GM18951 (cell line): ENCODE results near the gene DLG2.

Source experiments
- POLR2A ChIP-seq: IDR thresholded peaks from 4 replicates; pipeline ENCODE4 v1.6.1; 2011; ENCODE audit warnings: mild to moderate bottlenecking; ENCODE audit not compliant: insufficient read length, insufficient read depth; ENCODE audit errors: extremely low read depth
- in situ Hi-C: fragments of 300-500 bp; cut with MboI; formaldehyde crosslinking; loops from one replicate; pipeline ENCODE4 v1.12.0; 2022; ENCODE audit warnings: low sequenced_read_pairs, mixed read lengths, inconsistent platforms; ENCODE audit not compliant: unreplicated experiment

DLG2 gene

GRCh38 chr11:83970061-83970671, 1657.0 kb downstream of the DLG2 start:
- in situ Hi-C loops, result no loop called here

DNA sequence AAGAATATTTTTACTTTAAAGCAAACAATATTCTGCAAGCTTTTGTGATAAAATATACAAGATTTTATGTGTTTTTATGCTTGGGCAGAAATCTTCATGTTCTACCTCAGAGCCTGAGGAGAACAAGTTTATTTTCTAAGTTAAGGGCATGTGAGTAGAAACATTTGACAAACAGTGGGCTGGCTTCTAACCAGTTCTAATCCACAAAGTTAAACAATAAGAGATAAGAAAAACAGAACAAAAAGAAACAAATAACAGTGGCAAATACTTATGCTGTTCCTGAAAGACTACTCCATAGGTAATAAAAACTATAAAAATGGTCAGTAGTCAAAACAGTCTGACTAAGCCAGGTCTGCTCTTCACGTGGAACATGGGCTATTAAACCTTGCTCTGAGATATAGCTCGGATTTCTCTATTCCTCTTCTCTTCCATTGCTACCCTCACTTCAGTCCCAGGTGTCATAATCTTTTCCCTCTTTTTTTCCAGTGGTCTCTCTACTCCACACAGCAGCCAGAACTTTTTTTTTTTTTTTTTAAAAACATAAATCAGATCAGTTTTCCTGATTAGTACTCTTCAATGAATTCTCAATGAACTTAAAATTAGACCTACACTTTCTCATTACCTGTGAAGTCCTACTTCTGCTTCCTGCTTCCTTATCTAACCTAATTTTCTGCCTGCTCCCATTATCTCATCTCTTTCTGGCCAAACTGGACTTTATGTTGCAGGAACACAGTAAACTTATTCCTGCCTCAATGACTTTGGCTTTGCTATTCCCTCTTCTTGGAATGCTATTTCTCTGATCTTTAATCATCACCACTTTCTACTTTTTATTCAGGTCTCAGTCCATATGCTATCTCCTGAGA, 1669.9 kb downstream of the DLG2 start:
- TF ChIP-seq POLR2A, result no peak
- in situ Hi-C loops, result no loop called here

More at GRCh38 chr11:83970061-83970671, 1657.0 kb downstream of the DLG2 start:
- no peak for TF ChIP-seq POLR2A

DNA sequence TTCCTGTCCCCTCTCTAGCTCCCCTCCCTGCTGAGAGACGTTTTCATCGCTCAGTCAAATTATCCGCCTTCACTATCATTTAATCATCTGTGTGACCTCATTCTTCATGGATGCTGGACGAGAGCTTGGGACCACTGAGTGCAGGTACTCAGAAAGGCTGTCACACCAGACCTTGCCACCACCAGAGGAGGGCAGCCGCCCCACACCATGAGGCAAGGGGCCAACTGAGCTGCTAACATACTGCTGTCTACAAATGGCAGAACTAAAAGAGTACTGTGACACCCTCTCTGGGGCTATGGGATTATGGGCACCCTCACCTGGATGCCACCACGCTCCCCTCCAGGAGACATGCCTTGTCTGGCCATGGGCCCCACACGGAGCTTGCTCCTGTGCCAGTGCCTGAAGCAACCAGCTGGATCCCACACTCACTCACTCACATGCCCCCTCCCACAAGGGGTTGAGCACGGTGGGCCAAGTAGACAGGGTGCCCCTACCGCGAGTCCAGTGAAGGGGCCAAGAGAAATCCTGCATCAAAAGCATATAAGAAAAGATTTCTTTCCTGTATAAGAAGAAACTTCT, 1670.9 kb downstream of the DLG2 start:
- in situ Hi-C loops, result no loop called here
- TF ChIP-seq POLR2A, result no peak

DNA sequence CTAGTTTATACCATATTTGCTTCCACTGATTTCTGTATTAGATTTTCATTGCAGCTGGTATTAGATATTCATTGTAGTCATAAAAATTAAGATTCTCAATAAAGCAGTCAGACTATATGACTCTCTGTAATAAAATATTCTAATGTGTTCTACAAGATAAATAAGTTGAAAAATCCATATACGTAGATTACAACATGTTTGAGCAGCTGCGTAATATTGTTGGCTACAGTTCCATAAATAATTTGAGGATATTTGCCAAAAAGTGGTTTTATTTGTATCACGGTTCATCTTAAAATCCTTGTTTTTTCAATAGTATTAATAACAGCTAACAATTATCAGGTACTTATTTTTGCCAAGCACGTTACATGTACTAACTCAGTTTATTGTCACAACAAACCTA, 1672.4 kb downstream of the DLG2 start:
- in situ Hi-C loops, result no loop called here
- no peak for TF ChIP-seq POLR2A

GRCh38 chr11:83951521-83951920, 1675.6 kb downstream of the DLG2 start:
- in situ Hi-C loops, result no loop called here

GRCh38 chr11:83948200-83948599, 1678.9 kb downstream of the DLG2 start:
- TF ChIP-seq POLR2A, result no peak

More at GRCh38 chr11:83951521-83951920, 1675.6 kb downstream of the DLG2 start:
- TF ChIP-seq POLR2A, result no peak

GRCh38 chr11:83945976-83946375, 1681.2 kb downstream of the DLG2 start:
- no peak for TF ChIP-seq POLR2A
- in situ Hi-C loops, result no loop called here

More at GRCh38 chr11:83948200-83948599, 1678.9 kb downstream of the DLG2 start:
- in situ Hi-C loops, result no loop called here

- in situ Hi-C loops, result no loop called here
- TF ChIP-seq POLR2A, result no peak
Observed at GRCh38 chr11:83941050-83941449, 1686.1 kb downstream of the DLG2 start.

DNA sequence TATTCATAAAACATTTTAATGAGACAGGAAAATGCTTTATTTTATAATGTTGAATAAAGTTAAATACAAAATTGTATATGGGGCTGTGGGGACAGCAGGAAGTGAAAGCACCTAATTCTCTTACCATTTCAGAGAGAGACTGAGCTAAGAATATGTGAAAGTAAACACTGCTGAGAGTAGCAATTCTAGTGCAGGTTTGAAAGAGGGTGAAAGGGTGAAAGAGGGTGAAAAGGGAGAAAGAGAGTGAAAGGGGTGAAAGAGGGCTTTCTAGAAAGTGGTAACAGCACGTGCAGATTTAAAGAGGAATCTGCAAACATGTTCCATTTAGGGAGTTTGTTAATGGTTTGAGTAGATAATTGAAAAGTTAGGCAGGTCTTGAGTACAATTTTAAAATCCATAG, 1689.0 kb downstream of the DLG2 start:
- in situ Hi-C loops, result no loop called here
- TF ChIP-seq POLR2A, result no peak

- no peak for TF ChIP-seq POLR2A
- in situ Hi-C loops, result no loop called here
Observed at GRCh38 chr11:83933008-83933407, 1694.1 kb downstream of the DLG2 start.

- in situ Hi-C loops, result no loop called here
- TF ChIP-seq POLR2A, result no peak
Observed at GRCh38 chr11:83927422-83927821, 1699.7 kb downstream of the DLG2 start.

- no peak for TF ChIP-seq POLR2A
- in situ Hi-C loops, result no loop called here
Observed at GRCh38 chr11:83924795-83925542, 1702.2 kb downstream of the DLG2 start.

DNA sequence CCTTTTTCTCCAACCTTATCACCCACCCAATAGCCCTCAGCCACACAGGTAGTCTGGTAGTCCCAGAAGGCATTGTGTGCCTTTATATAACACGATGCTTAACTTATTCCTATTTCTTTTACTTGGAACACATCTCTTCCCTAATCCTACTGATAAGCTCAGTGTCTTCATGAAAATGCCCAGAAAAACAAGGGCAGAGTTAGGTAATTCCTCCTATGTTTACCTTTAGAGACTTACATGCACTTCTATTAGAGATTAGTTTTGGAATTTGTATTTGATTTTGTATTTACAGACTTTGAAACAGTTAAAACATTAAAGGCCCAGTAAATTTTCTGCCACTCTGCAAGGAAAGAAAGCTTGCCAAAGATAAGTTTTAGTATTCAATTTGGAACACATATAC, 1703.2 kb downstream of the DLG2 start:
- in situ Hi-C loops, result no loop called here
- TF ChIP-seq POLR2A, result no peak
